OCI-LY3 (cell line): ENCODE measurements around the gene UST.

Experiments used
- CTCF ChIP-seq: fragments of 200-600, 300-600 bp; sonication (generic); IDR thresholded peaks from 2 replicates; pipeline ENCODE4 v1.5.1; 2014; ENCODE audit warnings: antibody characterized with exemption, low read length, low read depth
- EZH2phosphoT487 ChIP-seq: fragments of 200-600 bp; shearing (Covaris generic); IDR thresholded peaks from 2 replicates; pipeline ENCODE4 v1.6.1; 2018; ENCODE audit warnings: antibody characterized with exemption, mixed run types, low read depth

- TF ChIP-seq CTCF = no peak
- no peak for TF ChIP-seq EZH2phosphoT487
These were observed 256.7 kb downstream of the UST start for GRCh38 chr6:149003560-149003959.
